Activated CD4-positive, alpha-beta T cell treated with anti-CD3 and anti-CD28 coated beads, Interleukin-2, Interleukin-6, amounts not matched to agents 100 ng/mL and 50 ng/mL, durations not matched to agents 16 hours and 8 hours (primary cell): ENCODE measurements around the gene GADL1.
A peak's percentile ranks its signal among the peaks of the same experiment; 100 is the strongest.

Source experiments
- DNase-seq: peaks from one replicate; pipeline ENCODE4 v3.0.0-alpha.2; 2020

Gene GADL1, protein sequence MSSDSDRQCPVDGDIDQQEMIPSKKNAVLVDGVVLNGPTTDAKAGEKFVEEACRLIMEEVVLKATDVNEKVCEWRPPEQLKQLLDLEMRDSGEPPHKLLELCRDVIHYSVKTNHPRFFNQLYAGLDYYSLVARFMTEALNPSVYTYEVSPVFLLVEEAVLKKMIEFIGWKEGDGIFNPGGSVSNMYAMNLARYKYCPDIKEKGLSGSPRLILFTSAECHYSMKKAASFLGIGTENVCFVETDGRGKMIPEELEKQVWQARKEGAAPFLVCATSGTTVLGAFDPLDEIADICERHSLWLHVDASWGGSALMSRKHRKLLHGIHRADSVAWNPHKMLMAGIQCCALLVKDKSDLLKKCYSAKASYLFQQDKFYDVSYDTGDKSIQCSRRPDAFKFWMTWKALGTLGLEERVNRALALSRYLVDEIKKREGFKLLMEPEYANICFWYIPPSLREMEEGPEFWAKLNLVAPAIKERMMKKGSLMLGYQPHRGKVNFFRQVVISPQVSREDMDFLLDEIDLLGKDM

DNA sequence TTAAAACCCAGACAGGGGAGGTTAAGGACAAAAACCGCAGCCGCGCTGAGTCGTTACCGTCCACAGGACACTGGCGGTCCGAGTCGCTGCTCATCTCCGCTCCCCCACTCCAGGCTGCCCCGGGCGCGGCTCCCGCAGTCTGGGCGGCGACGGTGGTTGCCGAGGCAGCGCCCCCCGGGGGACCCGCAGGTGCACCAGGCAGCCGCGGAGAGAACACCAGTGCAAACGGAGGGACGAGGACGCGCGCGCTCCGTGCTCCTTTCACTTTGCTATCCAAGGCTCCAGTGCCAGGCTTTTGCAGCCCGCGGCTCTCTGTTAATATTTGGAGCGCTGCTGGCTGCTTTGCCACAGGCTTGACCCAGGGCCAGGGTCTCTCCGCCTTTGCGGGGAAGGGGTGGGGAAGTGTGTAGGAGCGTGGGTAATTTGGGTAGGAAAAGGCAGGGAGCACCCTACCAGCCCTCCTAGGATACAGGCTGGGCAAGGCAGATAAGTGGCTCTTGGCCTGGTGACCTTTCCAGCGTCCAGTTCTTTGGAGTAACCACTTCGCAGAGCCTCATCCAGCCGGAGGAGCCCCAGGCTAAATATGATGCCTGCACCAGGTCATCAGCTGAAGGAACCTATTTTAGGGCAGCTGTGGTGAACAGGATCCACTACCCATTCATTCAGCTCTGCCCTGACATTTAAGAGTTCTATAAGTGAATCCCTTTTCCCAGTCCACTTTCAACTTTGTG lies at the start of gene GADL1:
Gene GADL1, minus strand, starts transcription at position 141 of the 731 bp plus-strand sequence. Its CDS starts 47 bp downstream, at position 94.
- peak; percentile 23 for DNase-seq

DNA sequence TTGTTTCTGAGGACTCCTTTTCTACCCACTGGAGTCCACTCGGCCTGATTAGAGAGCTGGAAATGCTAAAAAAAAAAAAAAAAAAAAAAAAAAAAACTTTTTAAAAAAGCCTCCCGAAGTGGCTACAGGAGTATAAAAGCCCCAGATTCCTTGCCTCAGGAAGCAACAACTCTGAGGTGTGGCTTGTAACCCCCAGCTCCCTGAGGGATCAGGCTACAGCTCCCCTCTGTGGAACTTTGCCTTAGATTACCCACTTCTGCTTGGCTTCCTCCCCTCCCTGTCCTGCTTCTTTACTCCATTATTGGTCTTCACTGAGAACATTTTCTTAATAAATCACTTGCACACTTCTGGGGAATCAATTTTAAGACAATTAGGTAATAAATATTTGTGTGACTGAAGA lies 49.7 kb upstream of the GADL1 start:
- DNase-seq: no peak

DNA sequence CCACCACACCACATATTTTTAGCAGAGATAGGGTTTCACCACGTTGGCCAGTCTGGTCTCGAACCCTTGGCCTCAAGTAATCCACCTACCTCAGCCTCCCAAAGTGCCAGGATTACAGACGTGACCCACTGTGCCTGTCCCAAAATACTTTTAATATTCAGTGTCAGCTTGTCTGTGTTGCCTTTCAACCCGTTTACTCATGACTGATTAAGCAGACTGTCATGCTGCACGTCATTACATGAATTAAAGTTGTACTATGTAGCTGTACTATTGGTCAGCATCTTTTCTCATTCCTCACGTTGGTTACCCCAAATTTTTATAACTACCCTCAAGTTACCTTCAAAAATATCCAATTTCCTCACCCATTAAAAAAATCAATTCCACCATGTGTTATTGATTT lies 48.7 kb upstream of the GADL1 start:
- DNase-seq: no peak

DNA sequence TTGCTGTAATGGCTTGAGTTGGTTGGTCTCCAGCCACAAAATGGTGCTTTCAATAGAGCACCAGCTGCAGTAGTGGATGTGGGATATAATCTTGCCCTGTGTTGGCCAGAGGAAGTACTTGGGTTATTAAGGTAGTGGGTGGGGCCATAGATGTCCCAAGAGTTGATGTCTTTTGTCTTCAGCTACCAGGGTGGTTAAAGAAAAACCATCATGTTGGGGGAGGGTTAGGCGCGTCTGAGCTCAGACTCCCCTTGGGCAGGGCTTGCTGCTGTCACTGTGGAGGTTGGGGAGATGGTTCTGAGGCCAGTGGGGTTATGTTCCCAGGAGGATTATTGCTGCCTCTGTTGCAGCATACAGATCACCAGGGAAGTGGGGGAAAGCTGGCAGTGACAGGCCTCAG lies 46.9 kb upstream of the GADL1 start:
- no peak for DNase-seq

DNA sequence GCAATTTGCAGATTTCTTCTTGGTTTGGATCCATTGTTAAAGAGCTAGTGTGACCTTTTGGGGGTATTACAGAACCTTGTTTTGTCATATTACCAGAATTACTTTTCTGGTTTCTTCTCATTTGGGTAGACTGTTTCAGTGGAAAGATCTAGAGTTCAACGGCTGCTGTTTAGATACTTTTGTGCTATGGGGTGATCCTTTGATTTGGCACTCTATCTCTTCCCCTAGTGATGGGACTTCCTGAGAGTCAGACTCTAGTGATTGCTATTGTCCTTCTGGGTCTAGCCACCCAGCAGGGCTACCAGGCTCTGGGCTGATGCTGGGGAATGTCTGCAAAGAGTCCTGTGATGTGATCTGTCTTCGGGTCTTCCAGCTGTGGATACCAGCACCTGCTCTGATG lies 46.3 kb upstream of the GADL1 start:
- no peak for DNase-seq

DNA sequence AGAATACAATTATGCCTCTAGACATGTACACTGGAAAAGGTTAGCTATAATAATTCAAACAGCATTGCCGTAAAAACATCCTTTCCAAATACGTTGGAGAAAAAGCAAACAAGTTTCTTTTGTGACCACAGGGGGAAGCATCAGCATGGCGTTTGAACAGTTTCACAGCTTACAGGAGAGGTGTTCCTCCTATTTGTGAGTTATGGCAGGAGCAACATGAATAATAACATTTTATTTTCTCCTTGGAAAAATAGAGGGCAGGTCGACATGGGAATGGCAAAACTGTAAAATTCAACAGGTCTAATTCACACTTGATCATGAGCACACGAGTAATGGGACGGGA lies 39.7 kb upstream of the GADL1 start:
- no peak for DNase-seq

DNA sequence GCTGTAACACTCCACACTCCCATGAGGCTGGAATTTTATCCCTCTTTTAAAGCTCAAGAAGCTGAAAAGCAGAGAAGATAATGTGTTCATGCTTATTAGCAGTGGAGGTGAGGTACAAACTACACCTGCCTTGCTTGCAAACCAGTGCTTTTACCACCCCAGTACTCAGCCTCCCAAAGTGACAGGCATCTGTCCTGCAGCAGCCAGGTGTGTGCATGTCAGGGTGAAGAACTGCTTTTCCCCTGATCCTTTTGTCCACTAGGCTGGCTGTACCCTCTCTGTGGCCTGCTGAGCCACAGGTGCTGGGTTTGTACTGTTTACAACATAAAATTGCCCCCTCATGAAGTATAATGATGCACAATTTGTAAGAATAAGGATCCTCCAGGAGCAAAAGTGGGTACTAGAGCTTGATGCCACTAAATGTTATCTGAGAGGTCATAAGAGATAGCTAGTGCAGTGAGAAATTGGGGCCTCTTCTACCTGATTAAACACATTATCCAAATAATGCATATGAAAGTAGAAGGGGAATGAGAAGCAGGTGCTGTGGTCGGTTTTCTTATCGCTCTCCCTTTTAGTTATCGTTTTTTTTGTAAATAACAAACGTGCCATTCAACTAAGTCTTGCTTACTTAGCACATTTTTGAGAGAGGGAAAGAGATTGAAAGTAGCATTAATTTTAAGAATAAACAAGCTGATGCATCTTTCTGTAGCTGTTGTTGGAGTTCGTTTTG lies 39.2 kb upstream of the GADL1 start:
- no peak for DNase-seq

DNA sequence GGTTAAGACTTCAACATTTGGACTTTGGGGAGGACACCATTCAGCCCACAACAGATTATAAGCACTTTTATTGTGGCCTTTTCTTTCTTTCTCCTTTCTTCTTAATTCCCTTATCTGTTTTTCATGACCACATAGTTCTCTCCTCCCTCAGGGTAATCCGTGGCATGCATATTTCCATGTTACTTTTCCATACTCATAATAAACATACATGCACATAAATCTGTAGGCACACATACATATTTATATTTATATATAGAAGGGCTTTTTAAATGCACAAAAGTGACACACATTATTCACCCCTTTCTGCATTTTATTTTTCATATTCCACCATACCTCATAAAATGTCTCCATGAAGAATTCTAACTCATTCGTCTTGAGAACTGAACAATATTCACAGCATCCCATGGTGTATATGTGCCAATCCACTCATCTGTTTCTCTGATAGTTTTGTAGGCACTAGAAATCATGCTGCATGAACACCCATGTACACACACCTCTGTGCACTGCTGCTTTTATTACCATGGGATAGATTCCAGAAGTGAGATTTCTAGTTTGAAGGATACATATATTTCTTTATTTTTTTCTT lies 38.1 kb upstream of the GADL1 start:
- DNase-seq: no peak

DNA sequence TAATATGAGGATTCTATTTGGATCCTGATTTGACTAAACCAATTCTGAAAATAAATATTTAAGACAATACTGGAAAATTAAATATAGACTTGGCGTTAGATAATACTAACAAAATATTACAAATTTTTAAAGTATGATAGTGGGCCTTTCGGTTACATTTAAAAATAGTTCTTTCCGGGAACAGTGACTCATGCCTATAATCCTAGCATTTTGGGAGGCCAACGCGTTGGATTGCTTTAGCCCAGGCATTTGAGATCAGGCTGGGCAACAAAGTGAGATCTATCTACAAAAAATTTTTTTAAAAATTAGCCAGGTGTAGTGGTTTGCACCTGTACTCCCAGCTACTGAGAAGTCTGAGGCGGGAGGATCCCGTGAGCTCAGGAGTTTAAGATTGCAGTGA lies 30.3 kb upstream of the GADL1 start:
- no peak for DNase-seq

DNA sequence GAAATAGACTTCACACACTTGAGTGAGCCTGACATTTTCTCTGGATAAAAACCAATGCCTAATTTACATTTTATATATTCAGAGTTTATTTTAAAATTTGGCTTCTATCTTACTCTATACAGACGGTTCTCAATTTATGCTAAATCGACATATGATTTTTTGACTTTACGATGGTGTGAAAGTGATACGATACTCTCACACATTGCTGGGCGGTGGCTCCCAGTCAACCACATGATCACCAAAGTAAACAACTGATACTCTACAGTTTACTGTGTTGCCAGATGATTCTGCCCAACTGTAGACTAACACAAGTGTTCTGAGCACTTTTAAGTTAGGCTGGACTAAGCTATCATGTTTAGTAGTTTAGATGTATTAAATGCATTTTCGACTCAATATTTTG lies 25.1 kb upstream of the GADL1 start:
- no peak for DNase-seq

DNA sequence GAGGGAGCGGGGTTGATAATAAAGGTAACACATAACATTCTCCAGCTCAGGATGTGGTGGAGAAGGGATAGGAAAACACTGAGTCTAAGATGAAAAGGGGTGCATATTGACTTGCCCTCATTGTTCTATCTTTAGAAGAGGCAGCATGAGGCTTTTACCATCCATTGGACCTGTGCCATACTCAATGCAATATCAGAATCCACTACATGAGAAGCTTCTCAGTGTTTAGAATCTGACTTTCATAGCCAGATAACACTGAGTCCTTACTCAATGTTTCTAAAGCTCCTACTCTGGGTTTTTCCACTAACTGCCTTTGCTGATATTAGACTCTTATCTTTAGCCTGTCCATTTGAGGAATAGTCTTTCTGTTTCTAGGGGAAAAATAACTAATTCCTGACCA lies 24.3 kb upstream of the GADL1 start:
- DNase-seq: no peak

DNA sequence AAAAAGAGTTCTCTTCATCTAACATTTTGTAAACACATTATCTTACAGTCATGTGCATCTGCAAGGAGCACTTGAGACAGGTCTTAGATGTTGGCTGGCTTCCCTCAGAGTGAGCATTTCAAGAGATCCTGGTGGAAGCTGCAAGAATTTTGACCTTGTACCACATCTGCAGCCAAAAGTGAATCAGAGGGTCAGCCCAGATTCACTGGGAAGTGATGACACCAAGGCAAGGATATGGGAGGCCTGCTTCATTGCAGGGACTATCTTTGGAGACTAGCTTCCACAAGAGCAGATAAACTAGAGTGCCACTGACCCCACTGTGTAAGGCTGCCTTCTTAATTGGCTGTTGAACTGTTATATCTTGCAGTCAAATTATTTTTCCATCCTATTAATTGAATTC lies 21.3 kb upstream of the GADL1 start:
- no peak for DNase-seq

DNA sequence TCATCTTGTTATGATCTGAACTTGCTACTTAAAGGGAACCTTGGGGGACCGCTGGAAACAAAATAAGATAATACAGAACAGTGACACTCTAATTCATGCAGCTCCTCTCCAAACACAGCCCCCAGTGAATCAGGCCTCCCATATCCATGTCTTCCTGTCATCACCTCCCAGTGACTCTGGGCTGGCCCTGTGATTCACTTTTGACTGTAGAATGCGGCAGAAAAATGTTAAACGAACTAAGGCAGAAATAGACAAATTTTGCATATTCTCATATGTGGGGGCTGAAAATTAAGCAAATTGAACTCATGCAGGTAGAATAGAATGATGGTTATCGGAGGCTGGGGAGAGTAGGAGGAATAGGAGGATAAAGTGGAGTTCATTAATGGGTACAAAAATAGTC lies 20.2 kb upstream of the GADL1 start:
- DNase-seq: no peak

DNA sequence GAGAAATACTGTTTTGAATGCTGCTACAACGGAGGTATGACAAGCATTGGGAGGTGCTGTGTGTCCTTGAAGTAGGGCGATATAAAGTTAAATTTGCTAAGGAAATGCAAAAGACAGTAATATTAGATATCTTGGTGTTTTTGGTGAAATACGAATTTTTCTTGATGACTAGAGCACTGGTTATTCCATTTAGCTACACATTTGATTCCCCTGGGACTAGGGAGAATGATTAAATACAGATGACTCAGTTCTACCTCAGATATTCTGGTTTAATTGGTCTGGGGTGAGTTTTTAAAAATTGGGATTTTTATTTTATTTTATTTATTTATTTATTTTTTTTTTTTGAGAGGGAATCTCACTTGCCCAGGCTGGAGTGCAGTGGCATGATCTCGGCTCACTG lies 18.7 kb upstream of the GADL1 start:
- DNase-seq: no peak

DNA sequence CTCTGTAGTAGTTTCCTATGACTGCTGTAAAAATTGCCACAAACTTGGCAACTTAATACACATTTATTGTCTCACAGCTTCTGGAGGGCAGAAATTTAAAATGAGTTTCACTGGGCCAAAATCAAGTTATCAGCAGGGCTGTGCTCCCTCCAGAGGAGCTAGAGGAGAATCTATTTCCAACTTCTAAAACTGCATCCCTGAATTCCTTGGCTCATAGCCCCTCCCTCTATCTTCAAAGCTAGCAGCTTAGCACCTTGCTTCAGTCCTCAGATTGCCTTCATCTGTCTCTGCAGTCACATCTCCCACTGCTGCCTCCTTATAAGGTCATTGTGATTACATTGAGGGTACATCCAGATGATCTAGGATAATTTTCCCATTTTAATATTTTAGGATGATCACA lies 17.8 kb upstream of the GADL1 start:
- no peak for DNase-seq

DNA sequence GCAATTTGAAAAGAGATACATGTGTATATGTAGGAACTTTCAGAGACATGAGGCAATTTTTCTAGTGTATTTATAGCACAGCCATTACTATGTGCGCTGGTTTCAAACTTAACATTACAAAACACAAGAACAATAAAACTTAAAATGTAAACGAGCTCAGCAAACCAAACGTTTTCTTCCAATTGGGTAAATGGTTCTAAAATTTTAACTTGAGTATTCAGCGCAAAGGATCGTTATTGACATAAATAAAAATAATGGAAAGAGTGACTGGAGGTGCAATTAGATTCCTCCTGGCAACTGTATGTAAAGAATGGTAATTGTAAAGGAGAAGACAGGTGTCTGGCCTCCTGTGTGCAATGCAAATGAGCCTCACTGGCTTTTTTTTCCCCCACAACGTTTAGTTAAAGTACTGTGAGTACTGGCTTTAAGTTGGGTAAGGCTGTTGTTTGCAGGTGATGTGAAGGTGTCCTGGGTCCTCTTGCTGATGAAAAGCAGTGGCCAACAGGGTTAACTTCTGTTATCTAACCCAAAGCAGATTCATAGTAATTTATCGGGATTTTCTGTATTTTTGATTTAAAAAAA lies 14.1 kb upstream of the GADL1 start:
- no peak for DNase-seq

DNA sequence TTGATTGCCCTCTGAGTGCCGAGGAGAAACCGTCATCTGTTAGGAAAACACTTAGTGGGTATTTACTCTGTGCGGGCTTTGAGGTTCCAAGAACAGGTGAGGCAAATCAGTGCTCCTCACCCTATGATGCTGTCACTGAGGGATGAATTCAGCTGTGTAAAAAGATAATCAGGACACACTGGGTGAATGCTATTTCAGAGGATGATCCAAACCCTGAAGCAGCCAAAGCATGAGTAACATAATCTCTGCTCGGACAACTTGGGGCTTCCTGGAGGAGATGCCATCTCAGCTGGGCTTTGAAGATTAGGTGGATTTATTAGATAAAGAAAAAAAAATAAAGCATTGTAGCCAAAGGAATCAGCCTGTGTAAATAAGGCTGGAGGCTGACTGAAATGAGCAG lies 10.5 kb upstream of the GADL1 start:
- DNase-seq: no peak

DNA sequence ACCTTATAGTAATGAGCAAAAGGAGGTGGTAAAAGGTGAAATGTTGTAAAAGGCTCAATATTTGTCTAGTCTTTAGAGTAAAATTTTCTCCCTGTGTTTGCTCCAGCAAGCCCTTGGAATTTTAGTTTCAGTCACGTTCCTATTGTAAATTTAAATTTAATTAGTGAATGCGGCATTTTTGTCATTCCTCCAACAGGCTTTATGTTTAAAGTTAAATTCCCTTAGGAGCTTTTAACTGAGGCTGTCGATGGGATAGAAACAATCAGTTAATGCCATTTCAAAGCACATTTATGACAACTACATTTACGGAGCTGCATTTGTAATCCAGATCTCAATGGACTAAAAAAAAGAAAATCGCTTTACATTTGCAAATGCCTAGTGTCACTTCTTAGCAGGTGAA lies 868 bp upstream of the GADL1 start:
- DNase-seq: no peak

DNA sequence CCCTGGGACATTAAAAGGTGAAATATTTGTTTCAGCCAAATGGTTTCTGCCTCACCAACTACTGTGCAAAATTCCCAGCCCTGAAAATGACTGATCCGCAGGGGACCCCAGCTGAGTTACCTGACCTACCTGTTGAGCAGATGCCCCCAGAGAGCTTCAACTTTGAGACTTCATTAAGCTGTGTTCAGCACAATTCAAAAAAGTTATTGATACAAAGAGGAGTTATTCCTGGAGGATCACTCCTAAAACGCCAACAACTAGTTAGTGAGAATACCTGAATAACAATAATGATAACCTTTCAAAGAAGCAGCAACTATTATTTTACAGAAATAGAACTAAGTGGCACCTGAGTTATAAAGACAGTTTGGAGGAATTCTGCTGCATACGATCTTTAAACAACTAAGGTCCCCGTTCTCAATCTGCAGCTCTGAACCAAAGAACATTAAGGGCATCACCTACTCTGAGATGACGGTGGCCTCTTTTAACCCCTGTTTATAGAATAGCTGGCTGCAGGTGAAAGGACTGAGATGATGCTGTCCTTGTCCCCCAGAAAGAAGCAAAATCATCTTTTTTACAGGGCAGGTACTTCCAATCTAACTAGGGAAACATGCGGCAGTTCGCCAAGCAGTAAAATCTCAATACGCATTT lies 659 bp downstream of the GADL1 start:
- DNase-seq: no peak

DNA sequence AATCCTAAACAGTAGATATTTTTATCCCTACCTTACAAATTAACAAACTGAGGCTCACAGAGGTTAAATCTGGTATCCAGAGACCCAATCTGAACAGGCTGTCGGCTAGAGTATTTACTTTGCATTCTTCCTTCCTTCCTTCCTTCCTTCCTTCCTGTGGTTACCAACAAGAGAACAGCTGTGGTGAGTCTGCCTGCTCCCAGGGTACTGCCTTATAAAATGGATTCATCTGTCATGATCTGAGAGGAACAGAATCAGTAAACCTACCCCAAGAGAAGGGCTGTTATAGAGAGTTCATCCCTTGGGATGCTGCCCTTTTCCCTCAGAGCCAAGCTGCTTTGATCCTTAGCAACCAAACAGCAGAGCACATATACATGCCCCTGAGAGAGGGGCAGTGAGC lies 3.6 kb downstream of the GADL1 start:
- no peak for DNase-seq

DNA sequence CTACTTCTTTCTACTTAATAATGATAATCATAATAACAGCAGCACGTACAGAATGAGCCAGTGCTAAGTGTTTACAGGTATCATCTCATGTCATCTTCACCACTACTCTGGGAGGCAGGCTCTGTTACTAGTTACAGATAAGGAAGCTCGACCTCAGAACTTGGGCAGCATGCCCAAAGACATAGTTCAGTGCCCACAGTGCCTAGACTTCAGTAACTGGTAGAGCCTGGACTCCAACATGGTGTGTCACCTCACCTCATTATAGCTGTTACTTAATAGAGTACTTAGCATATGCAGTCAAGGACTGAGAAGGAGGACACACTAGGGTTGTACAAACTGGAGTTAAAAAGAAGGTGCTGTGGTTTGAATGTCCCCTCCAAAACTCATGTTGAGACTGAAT lies 7.6 kb downstream of the GADL1 start:
- no peak for DNase-seq

DNA sequence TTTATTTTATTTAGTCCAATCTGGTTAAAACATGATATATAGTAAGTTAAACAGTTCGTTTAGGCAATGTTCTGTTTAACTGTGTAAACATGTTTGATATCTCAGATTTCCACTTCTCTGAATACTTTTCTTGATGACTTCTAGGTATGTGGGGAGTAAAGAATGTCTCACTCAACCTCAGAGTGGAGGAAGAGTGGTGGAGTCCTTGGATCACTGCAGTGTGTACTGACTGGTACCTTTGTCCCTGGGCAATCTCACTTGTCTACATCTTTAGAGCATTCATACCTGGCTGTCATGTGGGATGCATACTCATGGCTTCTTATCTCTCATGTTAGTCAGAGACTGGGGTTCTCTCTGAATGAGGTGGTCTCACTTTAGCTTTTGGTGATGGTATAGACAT lies 15.6 kb downstream of the GADL1 start:
- DNase-seq: no peak

DNA sequence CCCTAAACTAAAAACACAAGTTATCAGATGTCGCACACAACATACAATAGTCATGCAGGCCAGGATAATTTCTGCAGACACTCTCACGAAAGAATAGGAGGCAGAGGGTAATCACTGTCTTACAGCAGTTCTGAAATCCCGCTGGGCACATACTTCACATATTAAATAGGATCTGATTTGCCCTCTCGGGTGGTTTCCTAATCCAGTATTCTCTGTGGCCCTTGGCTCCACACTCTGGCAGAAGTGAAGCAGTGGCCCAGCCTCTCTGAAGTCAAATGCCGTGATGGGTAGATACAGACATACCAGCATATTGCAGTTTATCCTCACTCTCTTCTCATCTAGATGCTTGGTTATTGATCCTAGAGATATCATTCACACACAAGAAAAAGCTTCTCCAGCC lies 19.0 kb downstream of the GADL1 start:
- no peak for DNase-seq
